Kidney (tissue), 14 donors: Measurements from ENCODE around the gene DUSP10. TPM values are rescaled to one million over a fixed set of nuclear protein-coding genes. Genes with fewer than 3 reads are reported as not detected.

Experiments used
- DNase-seq, 5 donors: peaks; one replicate each; pipeline ENCODE4 v3.0.0-alpha.2; 2013 to 2020
- FAIRE-seq: peaks from 2 replicates; lab custom pipeline; 2012; peaks lifted over from hg19 to GRCh38; lab: Jason Lieb, UNC
- H3K27ac ChIP-seq, 2 donors: one replicate each; pipeline ENCODE4 v1.7.0; 2013; ENCODE audit warnings: low read depth in 2 of 2, low read length in 2 of 2, inconsistent platforms in 1 of 2
- H3K27me3 ChIP-seq: one replicate; pipeline ENCODE4 v1.7.1; 2013; ENCODE audit warnings: low read length, inconsistent platforms; ENCODE audit not compliant: control insufficient read depth, insufficient read depth
- H3K36me3 ChIP-seq, 3 donors: one replicate each; pipeline versions ENCODE4 v1.7.0 to v1.7.1; 2013; ENCODE audit warnings: low read length in 3 of 3, control low read depth in 1 of 3, inconsistent platforms in 1 of 3; ENCODE audit not compliant: insufficient read depth in 3 of 3, control insufficient read depth in 2 of 3
- H3K4me1 ChIP-seq, 3 donors: one replicate each; pipeline versions ENCODE4 v1.7.0 to v1.7.1; 2013; ENCODE audit warnings: low read length in 3 of 3, inconsistent platforms in 1 of 3, low read depth in 1 of 3; ENCODE audit not compliant: control insufficient read depth in 2 of 3, insufficient read depth in 2 of 3
- H3K4me3 ChIP-seq, 3 donors: one replicate each; pipeline versions ENCODE4 v1.7.0 to v1.8.1; 2013; ENCODE audit warnings: low read length in 3 of 3, control low read depth in 1 of 3, inconsistent platforms in 1 of 3
- H3K9ac ChIP-seq, 3 donors: one replicate each; pipeline versions ENCODE4 v1.7.0 to v1.7.1; 2013; ENCODE audit warnings: low read length in 3 of 3, control low read depth in 1 of 3, inconsistent platforms in 1 of 3
- H3K9me3 ChIP-seq, 3 donors: one replicate each; pipeline versions ENCODE4 v1.7.0 to v1.7.1; 2013; ENCODE audit warnings: low read length in 3 of 3, control low read depth in 1 of 3, inconsistent platforms in 1 of 3; ENCODE audit not compliant: control insufficient read depth in 2 of 3, insufficient read depth in 1 of 3
- CTCF ChIP-seq: IDR thresholded peaks from 3 replicates; pipeline ENCODE4 v1.5.1; 2012; ENCODE audit warnings: mild to moderate bottlenecking, moderate library complexity, borderline replicate concordance; ENCODE audit not compliant: insufficient read depth; ENCODE audit errors: extremely low read depth
- intact Hi-C: fragments of 100-400 bp; cut with DNase I; formaldehyde crosslinking; loops from one replicate; pipeline ENCODE4 v1.11.1; 2022
- polyA plus RNA-seq: library from polyadenylated mRNA; stranded (reverse); fragments of 350-450 nt; fragmentation: Illumina TruSeq; extraction: RNeasy Lipid Tissue Mini Kit (QIAGEN cat#74804); gene quantifications from one replicate; pipeline ENCODE4 v1.2.3, GENCODE V29; 2014; ENCODE audit warnings: low read depth, low replicate concordance; ENCODE audit not compliant: insufficient read depth
- total RNA-seq: library from RNA; stranded (reverse); fragmentation: NEBNext Ultra II Directional; extraction: Animal tissue kit (Norgen Biotek cat#: 25700); gene quantifications from one replicate; pipeline ENCODE4 v1.2.1, GENCODE V29; 2021
- donor health status: control.
- donor health status: control.
- donor health status: control.
- donor health status: control.
- donor health status: control.
- donor health status: DM: yes; HTN: yes; CAD: no.
- donor health status: Normal renal cell carcinoma (clear cell type).

The DUSP10 gene
- total and polyA plus RNA-seq, 2 donors from 2014 or later, result 1.0 to 5.3 TPM

GRCh38 chr1:221759436-221759835, 17.5 kb upstream of the DUSP10 start:
- intact Hi-C loops, result no loop called here
- no peaks in the 10 kb centered on the region for H3K9me3 ChIP-seq
- TF ChIP-seq CTCF, result no peak
- H3K27me3 ChIP-seq, result no peaks in the 10 kb centered on the region
- no peaks in the 10 kb centered on the region for H3K36me3 ChIP-seq
- H3K27ac ChIP-seq, result no peak overlapping the region
- H3K4me1 ChIP-seq, result no peaks in the 10 kb centered on the region
- no peak for FAIRE-seq
- no peak for DNase-seq
- no peak overlapping the region for H3K9ac ChIP-seq
- no peak overlapping the region for H3K4me3 ChIP-seq

GRCh38 chr1:221758455-221758854, 16.6 kb upstream of the DUSP10 start:
- H3K9ac ChIP-seq, result no peak overlapping the region
- H3K9me3 ChIP-seq, result no peaks in the 10 kb centered on the region
- TF ChIP-seq CTCF, result no peak
- H3K27me3 ChIP-seq, result no peaks in the 10 kb centered on the region
- DNase-seq (no peak), FAIRE-seq (no peak)
- no peak overlapping the region for H3K4me3 ChIP-seq
- no peaks in the 10 kb centered on the region for H3K36me3 ChIP-seq
- intact Hi-C loops, result no loop called here
- H3K27ac ChIP-seq, result no peak overlapping the region
- no peaks in the 10 kb centered on the region for H3K4me1 ChIP-seq

- no peak overlapping the region for H3K9ac ChIP-seq
- H3K27me3 ChIP-seq, result no peaks in the 10 kb centered on the region
- DNase-seq, result no peak
- H3K9me3 ChIP-seq, result no peaks in the 10 kb centered on the region
- intact Hi-C loops, result no loop called here
- H3K4me3 ChIP-seq, result no peak overlapping the region
- TF ChIP-seq CTCF, result no peak
- H3K36me3 ChIP-seq, result no peaks in the 10 kb centered on the region
- no peak overlapping the region for H3K27ac ChIP-seq
- H3K4me1 ChIP-seq, result no peaks in the 10 kb centered on the region
- no peak for FAIRE-seq
These were observed 15.1 kb upstream of the DUSP10 start for GRCh38 chr1:221756830-221757551.

- DNase-seq, result no peak
- no peaks in the 10 kb centered on the region for H3K9me3 ChIP-seq
- no peak overlapping the region for H3K9ac ChIP-seq
- TF ChIP-seq CTCF, result no peak
- H3K27ac ChIP-seq, result no peak overlapping the region
- no peaks in the 10 kb centered on the region for H3K27me3 ChIP-seq
- intact Hi-C loops, result no loop called here
- H3K36me3 ChIP-seq, result no peaks in the 10 kb centered on the region
- H3K4me3 ChIP-seq, result no peak overlapping the region
- no peak for FAIRE-seq
- no peaks in the 10 kb centered on the region for H3K4me1 ChIP-seq
These were observed 11.9 kb upstream of the DUSP10 start for GRCh38 chr1:221753828-221754188.
